HG03378 (cell line): ENCODE measurements around the gene LRRC61.

Source experiments
- ATAC-seq: cut with Tn5 transposase; IDR thresholded peaks from one replicate; pipeline ENCODE4 v1.9.1; 2021; ENCODE audit warnings: mild to moderate bottlenecking, moderate library complexity; ENCODE audit not compliant: unreplicated experiment

Gene LRRC61

DNA sequence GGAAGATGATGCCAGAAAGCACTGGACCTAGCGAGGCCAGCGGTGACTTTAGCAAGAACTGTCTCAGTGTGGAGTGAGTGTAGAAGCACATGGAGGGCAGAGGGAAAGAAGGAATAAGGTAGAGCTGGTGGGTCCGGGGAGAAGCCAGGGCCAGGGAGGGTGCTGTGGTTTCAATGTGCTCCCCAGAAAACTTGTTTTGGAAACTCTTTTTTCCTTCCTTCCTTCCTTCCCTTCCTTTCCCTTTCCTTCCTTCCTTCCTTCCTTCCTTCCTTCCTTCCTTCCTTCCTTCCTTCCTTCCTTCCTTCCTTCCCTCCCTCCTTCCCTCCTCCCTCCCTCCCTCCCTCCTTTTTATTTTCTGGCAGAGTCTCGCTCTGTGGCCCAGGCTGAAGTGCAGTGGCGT is 23.8 kb downstream of the LRRC61 start:
- no peak for ATAC-seq

DNA sequence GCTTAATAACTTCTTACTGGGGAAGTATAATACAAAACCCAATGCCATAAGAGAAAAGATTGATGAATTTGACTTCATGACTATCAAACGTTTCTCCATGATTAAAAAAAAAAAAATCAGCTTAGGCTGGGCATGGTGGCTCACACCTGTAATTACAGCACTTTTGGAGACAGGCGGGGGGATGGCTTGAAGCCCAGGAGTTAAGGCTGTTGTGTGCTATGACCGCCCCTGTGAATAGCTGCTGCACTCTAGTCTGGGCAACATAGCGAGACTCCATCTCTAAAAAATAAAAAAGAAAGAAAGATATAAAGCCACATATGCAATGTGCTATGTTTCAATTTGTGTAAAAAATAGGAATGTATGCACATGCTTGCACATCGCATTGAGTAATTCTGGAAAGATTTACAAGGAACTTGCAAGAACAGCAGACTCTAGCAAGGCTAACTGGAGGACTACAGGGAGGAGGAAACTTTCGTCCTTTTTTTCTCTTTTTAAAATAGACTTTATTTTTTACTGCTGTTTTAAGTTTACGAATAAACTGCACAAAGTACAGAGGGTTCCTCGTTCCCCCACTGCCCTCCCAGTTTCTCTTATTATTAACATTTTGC is 28.5 kb downstream of the LRRC61 start:
- ATAC-seq = no peak

DNA sequence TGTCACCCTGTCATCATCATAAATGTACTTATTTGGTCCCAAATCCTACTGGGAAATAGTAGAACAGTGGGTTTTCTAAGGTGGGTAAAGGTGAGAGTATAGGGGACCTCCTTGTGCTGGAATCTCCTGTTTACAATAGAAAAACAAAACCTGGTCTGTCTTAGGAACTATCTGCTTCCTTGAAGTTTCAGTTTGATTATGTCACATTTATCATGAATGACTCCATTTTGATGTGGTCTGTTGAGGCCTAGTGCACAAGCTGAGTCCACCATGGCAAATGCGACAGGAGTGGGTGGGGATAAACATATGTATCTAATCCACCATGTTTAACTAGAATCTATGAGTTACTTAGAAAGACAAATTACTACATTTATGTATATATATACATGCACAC is 32.5 kb downstream of the LRRC61 start:
- no peak for ATAC-seq

DNA sequence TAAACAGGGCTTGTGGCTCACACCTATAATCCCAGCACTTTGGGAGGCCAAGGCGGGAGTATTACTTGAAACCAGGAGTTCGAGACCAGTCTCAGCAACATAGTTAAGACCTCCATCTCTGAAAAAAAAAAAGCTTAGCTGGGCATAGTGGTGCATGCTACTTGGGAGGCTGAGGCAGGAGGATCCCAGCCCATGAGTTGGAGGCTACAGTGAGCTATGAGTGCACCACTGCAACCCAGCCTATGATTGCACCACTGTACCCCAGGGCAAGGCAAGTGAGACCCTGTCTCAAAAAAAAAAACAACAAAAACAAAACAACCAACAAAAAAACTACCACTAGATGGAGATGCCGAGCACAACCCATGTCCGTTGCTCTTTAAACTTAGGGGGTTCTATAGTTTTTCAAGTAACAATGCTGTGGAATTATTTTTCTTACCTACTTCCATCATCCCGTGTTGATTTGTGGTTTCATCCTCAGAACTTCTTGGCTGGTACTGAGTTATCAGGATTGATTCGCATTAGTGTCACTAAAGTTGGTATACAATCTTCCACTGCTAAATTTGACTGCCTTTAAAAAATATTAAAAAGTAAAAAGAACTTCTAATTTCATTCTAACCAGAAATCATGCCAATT is 33.2 kb downstream of the LRRC61 start:
- peak; percentile 43 for ATAC-seq

DNA sequence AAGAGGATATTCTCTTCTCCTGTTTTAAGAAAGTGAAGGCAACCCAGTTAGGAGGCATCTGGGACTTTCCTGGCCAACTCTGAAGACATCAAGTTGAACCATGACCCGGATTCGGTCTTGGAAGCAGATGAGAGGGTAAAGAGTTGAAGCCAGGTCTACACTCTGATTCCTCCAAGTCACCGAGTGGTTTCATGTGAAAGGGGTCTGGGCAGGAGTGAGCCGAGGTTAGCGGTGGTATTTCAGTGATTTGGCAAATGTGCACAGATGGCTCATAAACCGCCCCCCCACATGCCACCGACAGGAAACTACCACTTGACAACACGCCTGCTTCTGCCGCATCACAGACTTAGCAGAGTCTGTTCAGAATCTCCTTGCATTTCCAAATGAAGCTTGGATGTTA is 34.1 kb downstream of the LRRC61 start:
- peak; percentile 47 for ATAC-seq

DNA sequence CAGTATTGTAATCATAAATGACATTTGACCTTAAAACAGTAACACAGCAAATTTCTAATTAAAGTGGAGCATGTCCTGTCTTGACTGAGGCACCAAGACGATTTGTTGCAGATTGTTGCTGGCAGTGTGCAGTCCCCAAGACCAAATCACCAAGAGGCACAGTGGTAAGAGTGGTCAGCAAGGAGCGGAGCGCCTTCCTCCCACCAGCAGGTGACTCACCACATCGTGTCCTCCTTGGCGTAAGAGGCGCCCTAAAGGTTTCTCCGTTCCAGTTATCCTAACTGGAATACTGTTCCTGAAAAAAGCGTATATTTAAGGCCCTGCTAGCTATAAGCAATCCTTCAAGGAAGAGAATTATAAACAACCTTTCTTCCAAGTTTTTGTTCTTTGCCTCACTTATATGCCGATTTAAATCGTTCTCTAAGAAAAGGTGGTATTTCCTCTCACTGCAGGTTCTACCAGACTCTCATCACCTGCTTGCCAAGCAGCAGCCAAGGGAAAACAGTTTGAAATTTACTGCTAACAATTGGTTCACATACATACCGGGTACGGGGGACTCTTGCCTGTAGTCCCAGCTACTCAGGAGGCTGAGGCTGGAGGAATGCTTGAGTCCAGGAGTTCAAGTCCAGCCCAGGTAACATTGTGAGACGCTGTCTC is 34.7 kb downstream of the LRRC61 start:
- peak; percentile 16 for ATAC-seq

DNA sequence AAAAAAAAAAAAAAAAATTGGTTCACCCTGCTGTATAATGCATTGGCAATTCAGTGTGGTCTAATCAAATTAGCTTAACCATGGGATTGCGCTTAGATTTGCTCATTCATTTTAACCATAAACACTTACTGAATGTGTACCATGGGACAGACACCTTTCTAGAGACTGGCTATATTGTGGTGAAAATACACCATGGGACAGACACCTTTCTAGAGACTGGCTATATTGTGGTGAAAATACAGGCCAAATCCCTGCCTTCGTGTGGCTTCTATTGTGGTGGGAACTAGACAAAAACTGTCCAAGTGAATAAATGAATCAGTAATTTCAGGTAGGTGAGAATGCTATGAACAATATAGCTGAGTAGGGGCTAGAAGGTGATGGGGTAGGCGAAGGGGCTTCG is 35.3 kb downstream of the LRRC61 start:
- no peak for ATAC-seq

DNA sequence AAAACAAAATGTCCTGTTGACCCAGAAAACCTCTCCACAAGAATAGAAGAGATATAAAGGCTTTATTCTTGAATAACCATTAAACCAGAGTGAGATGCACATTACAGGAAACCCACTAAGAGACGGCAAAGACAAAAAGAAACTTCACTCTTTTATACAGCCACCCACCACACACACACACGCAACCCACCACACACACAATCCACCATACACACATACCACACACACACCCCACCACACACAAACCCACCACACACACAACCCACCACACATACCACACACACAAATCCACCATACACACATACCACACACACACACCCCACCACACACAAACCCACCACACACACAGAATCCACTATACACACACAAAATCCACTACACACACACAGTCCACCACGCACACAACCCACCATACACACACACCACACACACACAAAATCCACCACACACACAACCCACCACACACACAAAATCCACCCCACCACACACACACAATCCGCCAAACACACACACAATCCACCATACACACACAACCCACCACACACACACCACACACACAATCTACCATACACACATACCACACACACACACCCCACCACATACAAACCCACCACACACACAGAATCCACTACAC is 36.0 kb downstream of the LRRC61 start:
- no peak for ATAC-seq

DNA sequence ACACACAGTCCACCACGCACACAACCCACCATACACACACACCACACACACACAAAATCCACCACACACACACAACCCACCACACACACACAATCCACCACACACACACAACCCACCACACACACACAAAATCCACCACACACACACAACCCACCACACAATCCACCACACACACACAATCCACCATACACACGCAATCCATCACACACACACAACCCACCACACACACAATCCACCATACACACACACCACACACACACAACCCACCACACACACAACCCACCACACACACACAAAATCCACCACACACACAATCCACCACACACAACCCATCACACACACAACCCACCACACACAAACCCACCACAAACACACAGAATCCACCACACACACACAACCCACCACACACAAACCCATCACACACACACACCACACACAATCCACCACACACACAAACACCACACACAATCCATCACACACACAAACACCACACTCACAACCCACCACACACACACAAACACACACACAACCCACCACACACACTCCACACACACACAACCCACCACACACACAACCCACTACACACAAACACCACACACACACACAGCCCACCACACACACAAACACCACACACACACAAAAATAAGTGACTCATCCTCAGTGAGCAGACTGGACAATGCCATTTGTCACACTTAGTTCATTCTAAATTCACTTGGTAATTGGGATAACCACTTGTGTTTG is 36.6 kb downstream of the LRRC61 start:
- no peak for ATAC-seq

DNA sequence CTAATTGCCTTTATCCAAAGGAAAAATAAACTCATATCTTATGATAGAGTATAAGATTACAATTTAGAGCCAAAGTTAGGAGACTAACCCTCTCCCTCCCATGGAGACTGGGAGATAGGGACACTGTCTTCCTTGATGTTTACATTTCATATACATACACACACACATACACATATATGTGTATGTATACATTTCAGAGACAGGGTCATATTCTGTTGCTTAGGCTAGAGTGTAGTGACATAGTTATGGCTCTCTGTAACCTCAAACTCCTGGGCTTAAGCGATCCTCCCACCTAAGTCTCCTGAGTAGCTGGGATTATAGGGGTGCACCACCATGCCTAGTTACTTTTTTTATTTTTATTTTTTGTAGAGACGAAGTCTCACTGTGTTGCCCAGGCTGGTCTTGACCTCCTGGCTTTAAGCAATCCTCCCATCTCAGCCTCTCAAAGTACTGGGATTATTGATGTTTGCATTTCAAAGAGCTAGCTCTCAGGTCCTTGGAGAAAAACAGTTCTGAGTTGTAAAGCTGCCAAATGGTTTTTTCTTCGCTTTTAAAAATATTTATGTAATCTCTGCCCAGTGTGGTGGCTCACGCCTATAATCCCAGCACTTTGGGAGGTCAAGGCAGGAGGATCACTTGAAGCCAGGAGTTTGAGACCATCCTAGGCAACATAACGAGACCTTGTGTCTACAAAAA is 37.4 kb downstream of the LRRC61 start:
- no peak for ATAC-seq

DNA sequence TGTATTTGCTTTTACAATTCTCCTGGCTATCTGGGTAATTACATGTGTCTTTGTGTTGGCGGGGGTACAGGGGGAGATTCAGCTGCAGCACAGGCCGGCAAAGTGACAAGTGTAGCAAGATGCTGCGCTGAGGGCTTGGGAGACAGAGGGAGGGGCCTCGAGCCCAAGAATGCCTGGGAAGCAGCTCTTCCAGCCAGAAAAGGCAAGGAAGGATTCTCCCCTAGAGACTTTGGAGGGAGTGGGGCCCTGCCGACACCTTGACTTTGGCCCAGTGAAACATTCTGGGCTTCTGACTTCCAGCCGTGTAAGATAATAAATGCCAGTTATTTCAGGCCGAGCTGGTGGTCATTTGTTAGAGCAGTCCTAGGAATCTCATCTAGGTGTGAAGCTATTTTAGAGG is 38.2 kb downstream of the LRRC61 start:
- no peak for ATAC-seq

DNA sequence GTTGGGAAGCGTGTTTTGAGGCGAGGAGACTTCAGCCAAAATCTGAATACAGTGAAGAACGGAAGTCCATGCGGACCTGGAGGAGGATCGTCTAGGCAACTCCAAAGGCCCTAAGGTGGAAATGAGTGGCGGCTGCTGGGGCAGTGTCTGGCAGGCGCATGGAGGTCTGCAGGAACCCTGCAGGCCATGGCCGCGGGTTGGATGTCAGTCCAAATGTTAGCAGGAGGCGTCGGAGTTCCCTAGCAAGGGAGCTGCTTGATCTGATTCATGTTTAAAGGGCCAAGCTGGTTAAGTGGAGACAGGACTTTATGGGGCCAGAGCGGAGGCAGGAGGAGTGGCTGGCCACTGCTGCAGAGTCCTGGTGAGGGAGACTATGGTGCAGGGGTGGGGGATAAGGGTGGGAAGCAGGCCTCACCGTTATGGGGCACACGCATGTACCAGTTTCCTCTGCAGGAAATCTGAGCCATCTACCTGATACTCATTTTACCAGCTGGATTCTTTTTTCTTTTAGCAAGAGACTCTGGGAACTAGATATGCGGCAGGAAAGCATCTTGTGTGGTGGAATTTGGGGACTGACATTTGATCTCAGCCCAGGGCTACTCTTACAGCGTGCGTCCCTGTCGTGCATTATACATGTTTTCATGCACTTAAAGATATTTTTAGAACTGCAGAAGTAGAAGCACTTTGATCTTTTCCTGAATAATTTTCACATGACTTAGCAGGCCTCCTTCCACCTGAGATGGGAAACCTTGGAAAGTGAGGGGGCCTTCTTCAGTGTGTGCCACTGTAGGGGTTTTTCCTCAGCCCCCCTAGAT is 38.9 kb downstream of the LRRC61 start:
- ATAC-seq = no peak

DNA sequence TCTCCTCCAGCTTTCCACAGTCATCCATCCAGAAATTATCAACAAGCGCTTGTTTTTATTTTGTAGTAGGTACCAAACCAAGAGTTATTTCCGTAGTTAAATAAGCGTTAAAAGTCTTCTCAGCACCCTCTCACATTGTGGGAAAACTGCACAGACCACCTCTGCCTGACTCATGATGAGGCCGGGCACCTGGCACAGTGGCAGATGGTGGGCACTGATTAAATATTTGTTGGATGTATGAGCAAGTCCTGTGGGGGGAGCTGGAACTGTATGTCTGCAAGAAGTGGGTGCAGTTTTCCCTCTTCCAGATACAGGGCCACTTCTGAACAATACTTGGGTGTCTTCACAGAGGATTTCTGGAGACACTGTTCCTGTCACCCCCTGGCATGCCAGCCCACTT is 40.2 kb downstream of the LRRC61 start:
- ATAC-seq = no peak

DNA sequence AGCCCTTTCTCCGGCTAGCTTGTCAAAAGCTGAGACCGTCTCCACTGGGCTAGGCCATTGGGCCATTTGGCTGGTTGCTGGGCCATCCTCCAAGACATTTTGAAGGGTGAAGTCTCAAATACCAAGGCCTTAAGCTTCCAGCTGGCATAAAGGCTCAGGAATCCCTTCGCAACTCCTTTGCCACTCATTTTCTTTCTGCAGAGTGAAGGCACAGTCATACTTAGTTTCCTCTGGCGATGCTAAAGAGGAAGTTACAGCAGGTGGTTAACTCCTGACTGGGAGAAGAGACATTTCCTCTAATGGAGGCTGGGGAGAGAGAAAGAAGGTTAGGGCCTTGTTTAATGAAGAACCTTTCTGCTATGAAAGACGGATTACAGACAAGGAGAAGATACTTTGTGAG is 40.7 kb downstream of the LRRC61 start:
- no peak for ATAC-seq

DNA sequence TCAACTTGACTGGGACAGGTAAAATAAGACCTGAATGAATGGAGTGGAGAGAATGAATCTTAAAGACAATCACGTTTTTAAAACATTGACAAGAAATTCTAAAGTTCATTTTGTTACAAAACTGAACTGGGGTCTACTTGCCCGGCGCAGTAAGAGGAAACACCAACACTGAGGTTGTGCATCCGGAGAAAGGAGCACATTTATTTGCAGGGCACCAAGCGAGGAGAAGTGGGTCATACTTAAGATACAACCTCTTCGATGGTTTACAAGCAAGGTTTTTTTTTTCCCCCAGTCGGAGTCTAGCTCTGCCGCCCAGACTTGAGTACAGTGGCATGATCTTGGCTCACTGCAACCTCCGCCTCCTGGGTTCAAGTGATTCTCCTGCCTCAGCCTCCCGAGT is 42.0 kb downstream of the LRRC61 start:
- no peak for ATAC-seq

DNA sequence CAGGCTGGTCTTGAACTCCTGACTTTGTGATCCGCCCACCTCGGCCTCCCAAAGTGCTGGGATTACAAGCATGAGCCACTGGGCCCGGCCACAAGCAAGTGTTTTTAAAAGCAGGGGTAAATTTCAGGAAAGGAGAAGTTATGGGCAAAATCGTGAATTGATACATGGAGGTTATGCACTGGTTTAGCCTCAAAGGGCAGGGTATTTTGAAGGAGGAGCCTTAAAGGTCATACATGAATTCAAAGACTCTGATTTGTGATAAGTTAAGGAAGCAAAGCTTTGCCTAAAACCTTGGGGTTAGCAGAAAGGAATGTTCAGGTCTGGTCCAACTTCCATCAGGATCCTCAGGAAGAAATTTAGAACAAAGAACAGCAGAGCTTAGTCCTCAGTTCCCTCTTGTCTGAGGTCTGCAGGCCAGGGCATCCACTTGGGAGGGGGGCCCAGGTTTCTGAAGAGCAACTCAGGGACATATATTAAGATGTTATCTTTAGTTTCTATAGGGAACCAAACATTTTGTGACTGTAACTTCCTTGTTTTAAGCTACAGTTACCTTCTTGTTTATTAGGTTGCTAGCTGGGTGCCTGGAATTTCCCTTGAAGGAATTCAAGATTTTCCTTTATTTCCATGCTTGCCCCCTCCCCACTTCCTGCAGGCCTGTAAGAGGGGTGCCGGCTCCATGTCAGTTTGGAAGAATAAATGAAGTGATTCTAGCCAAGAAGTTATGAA is 42.7 kb downstream of the LRRC61 start:
- no peak for ATAC-seq

DNA sequence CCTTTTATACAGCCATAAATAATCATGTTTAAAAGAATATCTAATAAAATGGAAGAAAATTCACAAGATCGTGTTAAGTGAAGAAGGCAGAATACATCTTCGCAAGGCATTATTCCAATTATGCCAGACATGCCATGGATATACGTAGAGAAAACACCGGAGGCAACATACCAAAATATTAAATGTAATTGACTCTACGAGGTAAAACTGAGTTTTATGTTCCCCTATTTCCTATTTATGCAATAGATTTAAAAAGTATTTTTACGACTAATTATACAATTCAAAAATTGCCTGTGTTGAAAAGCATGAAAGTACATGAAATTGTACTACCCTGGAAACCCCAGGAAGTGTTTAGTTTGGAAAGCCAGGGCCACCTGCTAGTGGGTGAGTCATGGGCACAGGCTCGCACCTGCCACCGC is 44.5 kb downstream of the LRRC61 start:
- no peak for ATAC-seq

DNA sequence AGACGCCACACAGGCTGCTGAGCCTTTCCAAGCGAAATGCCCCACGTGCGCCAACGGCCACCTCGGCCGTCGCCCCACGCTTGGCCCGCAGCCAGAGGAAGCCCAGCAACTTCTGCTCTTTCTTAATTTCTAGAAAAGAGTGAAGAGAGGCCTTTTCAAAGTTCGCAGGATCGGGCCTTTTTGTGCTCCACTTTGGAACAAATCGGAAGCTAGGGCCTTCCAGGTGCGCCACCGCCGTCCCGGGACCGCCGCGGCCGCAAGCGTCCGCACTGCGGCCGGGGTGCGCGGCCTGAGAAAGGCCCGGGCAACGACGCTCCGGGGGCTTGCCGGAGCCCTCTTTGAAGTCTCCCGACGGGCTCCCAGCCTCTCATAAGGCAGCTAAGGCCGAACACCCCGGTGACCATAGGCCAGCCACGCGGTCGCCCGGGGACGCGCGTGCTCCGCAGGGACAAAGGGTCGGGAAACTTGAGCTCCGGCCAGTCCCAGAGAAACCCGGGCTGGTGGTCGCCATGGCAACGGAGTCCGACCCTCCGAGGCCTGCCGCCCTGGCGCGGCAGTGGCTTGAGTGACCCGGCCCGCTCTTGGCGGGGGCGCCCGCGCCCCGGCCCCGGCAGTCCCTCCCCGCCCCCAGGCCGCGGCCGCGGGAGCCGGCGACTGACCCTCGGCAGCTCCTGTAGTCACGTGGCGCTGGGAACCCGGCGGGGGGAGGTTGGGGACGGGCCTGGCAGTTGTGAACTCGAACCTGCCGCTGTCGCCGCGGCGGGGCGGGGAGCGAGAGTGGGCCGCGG is 45.1 kb downstream of the LRRC61 start, which contains the start of gene REPIN1:
TSS of gene REPIN1 (plus strand) at position 727 of the 788 bp plus-strand sequence. CDS start 890 bp downstream, outside the sequence.
- peak; percentile 33 for ATAC-seq
